ENCODE data around the gene GPBP1L1. TPM values are rescaled to one million over a fixed set of nuclear protein-coding genes. Genes with fewer than 3 reads are reported as not detected.

GPBP1L1 gene
- total and polyA plus RNA-seq, 9 of the 15 experiments (the other 6 are each of a cell fraction or from before 2014, with no cell fraction given): 86.0 to 216 (median 138) TPM

DNA sequence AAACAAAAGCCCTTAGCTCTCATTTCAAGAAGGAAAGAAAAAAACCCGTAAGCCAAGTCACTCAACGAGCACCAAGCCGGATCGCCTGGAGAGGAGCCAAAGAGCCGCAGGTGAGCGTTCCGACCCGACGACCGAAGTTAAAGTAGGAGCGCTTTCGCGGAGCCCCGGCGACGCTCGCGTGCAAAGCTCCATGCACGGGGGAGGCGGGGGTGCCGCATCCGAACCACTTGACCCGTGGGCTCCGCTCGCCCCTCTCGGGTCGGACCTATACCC lies 382 bp downstream of the GPBP1L1 start (continued):
- TF ChIP-seq, protein P1, sequence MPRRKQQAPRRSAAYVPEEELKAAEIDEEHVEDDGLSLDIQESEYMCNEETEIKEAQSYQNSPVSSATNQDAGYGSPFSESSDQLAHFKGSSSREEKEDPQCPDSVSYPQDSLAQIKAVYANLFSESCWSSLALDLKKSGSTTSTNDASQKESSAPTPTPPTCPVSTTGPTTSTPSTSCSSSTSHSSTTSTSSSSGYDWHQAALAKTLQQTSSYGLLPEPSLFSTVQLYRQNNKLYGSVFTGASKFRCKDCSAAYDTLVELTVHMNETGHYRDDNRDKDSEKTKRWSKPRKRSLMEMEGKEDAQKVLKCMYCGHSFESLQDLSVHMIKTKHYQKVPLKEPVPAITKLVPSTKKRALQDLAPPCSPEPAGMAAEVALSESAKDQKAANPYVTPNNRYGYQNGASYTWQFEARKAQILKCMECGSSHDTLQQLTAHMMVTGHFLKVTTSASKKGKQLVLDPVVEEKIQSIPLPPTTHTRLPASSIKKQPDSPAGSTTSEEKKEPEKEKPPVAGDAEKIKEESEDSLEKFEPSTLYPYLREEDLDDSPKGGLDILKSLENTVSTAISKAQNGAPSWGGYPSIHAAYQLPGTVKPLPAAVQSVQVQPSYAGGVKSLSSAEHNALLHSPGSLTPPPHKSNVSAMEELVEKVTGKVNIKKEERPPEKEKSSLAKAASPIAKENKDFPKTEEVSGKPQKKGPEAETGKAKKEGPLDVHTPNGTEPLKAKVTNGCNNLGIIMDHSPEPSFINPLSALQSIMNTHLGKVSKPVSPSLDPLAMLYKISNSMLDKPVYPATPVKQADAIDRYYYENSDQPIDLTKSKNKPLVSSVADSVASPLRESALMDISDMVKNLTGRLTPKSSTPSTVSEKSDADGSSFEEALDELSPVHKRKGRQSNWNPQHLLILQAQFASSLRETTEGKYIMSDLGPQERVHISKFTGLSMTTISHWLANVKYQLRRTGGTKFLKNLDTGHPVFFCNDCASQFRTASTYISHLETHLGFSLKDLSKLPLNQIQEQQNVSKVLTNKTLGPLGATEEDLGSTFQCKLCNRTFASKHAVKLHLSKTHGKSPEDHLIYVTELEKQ (CRISPR knock-in tag; IDR thresholded peaks at IDR 0.05): no peak
- TF ChIP-seq COPS2 (conservative IDR thresholded peaks at IDR 0.05) (no peak), ZNF212 (CRISPR knock-in tag; IDR thresholded peaks at IDR 0.05) (no peak), CHD2 (IDR thresholded peaks at IDR 0.05; ENCODE audit: low read depth, low read length) (no peak)

DNA sequence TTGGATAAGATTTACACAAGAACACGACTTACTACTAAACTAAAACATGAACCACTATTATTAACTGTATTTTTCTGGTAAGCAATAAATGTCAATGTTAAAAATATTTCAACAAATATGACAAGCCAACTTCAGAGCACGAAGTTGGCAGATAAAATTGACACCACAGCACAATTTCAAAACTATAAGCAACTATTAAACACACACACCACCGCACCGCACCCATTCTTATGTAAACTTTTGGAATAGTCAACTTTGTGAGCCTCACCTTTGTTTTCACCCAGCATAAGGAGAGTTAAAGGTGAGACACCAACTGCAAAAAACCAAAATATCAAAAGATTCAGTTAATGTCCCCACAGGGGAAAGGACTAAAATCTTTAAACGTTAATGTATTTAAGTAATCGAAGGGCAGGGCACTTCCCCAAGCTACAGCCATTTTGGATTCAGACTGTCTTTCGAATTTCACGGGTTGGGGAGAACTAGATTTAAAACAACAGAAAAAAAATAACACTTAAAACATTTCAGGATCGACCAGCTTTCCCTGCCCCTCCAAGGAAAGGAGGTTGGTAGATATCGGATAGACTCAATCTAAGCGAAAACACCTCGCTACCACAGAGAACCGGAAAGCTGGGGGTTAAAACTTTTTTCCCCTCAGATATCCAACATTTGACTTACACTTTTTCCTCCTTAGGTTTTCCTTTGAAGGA lies 872 bp downstream of the GPBP1L1 start:
- BruUV-seq (replicated peaks): no TSS peak
- in situ Hi-C loops (cut with MboI) (no loop called here), intact Hi-C loops (cut with micrococcal nuclease) (loop anchor here (2.0 to 5.0 kb wide), 4 partner anchors 103 to 197 kb away; partner anchors contain the start of genes MAST2 and NASP)
- FAIRE-seq (no peak), DNase-seq (ENCODE audit: extremely low read depth in 1 of 4, low spot score in 3 of 4) (peak in 2 of 4 experiments; percentile 24 to 37), ATAC-seq (no peak)
- H3K9me3 ChIP-seq (replicated peaks; ENCODE audit: control insufficient read depth, insufficient read depth, low read depth, low read length): no peaks in the 10 kb centered on the region
- WGBS (ENCODE audit: insufficient coverage, low coverage, missing lambda C conversion rate): under 1% methylated on average over 13 of the region's 13 CpGs
- peaks cover 17% of the 10 kb centered on the region for H4K20me1 ChIP-seq (replicated peaks; ENCODE audit: control insufficient read depth, insufficient read depth, low read length)
- no peaks in the 10 kb centered on the region for H3K9me1 ChIP-seq (ENCODE audit: control insufficient read depth, insufficient read depth, low read length)
- H2AFZ ChIP-seq (ENCODE audit: low read depth, low read length): peak overlapping the region; percentile 92
- H3K4me3 ChIP-seq: peak overlapping the region; percentile 87
- peaks cover 96% of the 10 kb centered on the region for H3K79me2 ChIP-seq (ENCODE audit: control insufficient read depth, insufficient read depth, low read length)
- peaks cover 22% of the 10 kb centered on the region for H3K36me3 ChIP-seq (ENCODE audit: control insufficient read depth, insufficient read depth, low read length)
- ChIA-PET CTCF (ENCODE audit: low intra/inter-chr PET ratio) (no interaction called here), POLR2A (interaction anchor here (0.6 to 2.7 kb wide), 30 partner anchors 9 to 966 kb away, joined by 3 to 95 read pairs (median 4); partner anchors contain the start of genes NASP and PRDX1)
- peak overlapping the region; percentile 98 for H3K27ac ChIP-seq (ENCODE audit: extremely low read depth, low read depth, low read length)
- H3K4me2 ChIP-seq (ENCODE audit: insufficient read depth, low read length): peak overlapping the region; percentile 95
- peaks cover 18 to 33% of the 10 kb centered on the region in 2 experiments for H3K4me1 ChIP-seq (replicated peaks in 1 of 2; ENCODE audit: control insufficient read depth in 2 of 2, insufficient read depth in 2 of 2, low read length in 2 of 2)
- no peaks in the 10 kb centered on the region for H3K27me3 ChIP-seq (ENCODE audit: control insufficient read depth in 2 of 2, insufficient read depth in 2 of 2, low read length in 2 of 2)
- peak overlapping the region; percentile 99 for H3K9ac ChIP-seq (ENCODE audit: insufficient read depth in 1 of 2, low read depth in 2 of 2, low read length in 2 of 2)
- TF ChIP-seq SMARCC2 (IDR thresholded peaks at IDR 0.05; ENCODE audit: low read depth) (peak; percentile 19; the same call in 1 of the 2 replicates), POLR2AphosphoS5 (IDR thresholded peaks at IDR 0.05; ENCODE audit: control insufficient read depth, insufficient read depth, low read depth, low read length) (no peak), ZEB2 (IDR thresholded peaks at IDR 0.05) (no peak), MAFG (tag; conservative IDR thresholded peaks at IDR 0.05) (peak; percentile 40; the same call in 1 of the 2 replicates), SP1 (CRISPR knock-in tag; IDR thresholded peaks at IDR 0.05) (no peak), C11orf30 (IDR thresholded peaks at IDR 0.05; ENCODE audit: low read depth) (peak; percentile 67), MCM7 (IDR thresholded peaks at IDR 0.05) (no peak), ZZZ3 (IDR thresholded peaks at IDR 0.05) (no peak), ZNF311 (CRISPR knock-in tag; IDR thresholded peaks at IDR 0.05) (no peak)
- TF ChIP-seq, protein P2, sequence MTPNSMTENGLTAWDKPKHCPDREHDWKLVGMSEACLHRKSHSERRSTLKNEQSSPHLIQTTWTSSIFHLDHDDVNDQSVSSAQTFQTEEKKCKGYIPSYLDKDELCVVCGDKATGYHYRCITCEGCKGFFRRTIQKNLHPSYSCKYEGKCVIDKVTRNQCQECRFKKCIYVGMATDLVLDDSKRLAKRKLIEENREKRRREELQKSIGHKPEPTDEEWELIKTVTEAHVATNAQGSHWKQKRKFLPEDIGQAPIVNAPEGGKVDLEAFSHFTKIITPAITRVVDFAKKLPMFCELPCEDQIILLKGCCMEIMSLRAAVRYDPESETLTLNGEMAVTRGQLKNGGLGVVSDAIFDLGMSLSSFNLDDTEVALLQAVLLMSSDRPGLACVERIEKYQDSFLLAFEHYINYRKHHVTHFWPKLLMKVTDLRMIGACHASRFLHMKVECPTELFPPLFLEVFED (CRISPR knock-in tag; conservative IDR thresholded peaks at IDR 0.05): no peak
- TF ChIP-seq, protein P3, sequence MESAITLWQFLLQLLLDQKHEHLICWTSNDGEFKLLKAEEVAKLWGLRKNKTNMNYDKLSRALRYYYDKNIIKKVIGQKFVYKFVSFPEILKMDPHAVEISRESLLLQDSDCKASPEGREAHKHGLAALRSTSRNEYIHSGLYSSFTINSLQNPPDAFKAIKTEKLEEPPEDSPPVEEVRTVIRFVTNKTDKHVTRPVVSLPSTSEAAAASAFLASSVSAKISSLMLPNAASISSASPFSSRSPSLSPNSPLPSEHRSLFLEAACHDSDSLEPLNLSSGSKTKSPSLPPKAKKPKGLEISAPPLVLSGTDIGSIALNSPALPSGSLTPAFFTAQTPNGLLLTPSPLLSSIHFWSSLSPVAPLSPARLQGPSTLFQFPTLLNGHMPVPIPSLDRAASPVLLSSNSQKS (CRISPR knock-in tag; IDR thresholded peaks at IDR 0.05): no peak
- TF ChIP-seq, protein P4, sequence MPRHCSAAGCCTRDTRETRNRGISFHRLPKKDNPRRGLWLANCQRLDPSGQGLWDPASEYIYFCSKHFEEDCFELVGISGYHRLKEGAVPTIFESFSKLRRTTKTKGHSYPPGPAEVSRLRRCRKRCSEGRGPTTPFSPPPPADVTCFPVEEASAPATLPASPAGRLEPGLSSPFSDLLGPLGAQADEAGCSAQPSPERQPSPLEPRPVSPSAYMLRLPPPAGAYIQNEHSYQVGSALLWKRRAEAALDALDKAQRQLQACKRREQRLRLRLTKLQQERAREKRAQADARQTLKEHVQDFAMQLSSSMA (CRISPR knock-in tag; IDR thresholded peaks at IDR 0.05): no peak

All from K562 (cell line).